Fibroblast of mammary gland (primary cell): Measurements from ENCODE around the gene MRNIP.

ENCODE experiments used
- DNase-seq: peaks from one replicate; pipeline ENCODE4 v3.0.0-alpha.2; 2010; ENCODE audit warnings: low read depth
- H3K4me3 ChIP-seq: 2 replicates; pipeline ENCODE4 v1.5.1; 2011; ENCODE audit warnings: low read depth, mild to moderate bottlenecking, low read length, moderate library complexity; ENCODE audit not compliant: control insufficient read depth
- CTCF ChIP-seq: conservative IDR thresholded peaks from 2 replicates; pipeline ENCODE4 v1.5.1; 2011; ENCODE audit warnings: low read depth, low read length, inconsistent platforms; ENCODE audit not compliant: control insufficient read depth, insufficient read depth

The MRNIP gene

GRCh38 chr5:179904463-179905160 is 46.0 kb upstream of the MRNIP start:
- no peak overlapping the region for H3K4me3 ChIP-seq
- TF ChIP-seq CTCF: no peak
- no peak for DNase-seq

- no peak for TF ChIP-seq CTCF
- H3K4me3 ChIP-seq: no peak overlapping the region
- no peak for DNase-seq
Observed at GRCh38 chr5:179902763-179903158, 44.1 kb upstream of the MRNIP start.

GRCh38 chr5:179901915-179902762 is 43.5 kb upstream of the MRNIP start:
- TF ChIP-seq CTCF: no peak
- peak; percentile 14 for DNase-seq
- H3K4me3 ChIP-seq: no peak overlapping the region

GRCh38 chr5:179901462-179901861 is 42.8 kb upstream of the MRNIP start:
- H3K4me3 ChIP-seq: no peak overlapping the region
- DNase-seq: peak; percentile 30
- no peak for TF ChIP-seq CTCF

- TF ChIP-seq CTCF: no peak
- DNase-seq: no peak
- no peak overlapping the region for H3K4me3 ChIP-seq
Observed at GRCh38 chr5:179900711-179901110, 42.1 kb upstream of the MRNIP start.

GRCh38 chr5:179900206-179900605 is 41.6 kb upstream of the MRNIP start:
- no peak for DNase-seq
- H3K4me3 ChIP-seq: no peak overlapping the region
- no peak for TF ChIP-seq CTCF
